GM21423 (cell line): Measurements from ENCODE around the gene KRTAP24-1.

Experiments
- ATAC-seq: cut with Tn5 transposase; IDR thresholded peaks from one replicate; pipeline ENCODE4 v1.9.1; 2021; ENCODE audit warnings: mild to moderate bottlenecking, moderate library complexity; ENCODE audit not compliant: unreplicated experiment

Gene KRTAP24-1

GRCh38 chr21:30234643-30235042, 48.1 kb downstream of the KRTAP24-1 start:
- no peak for ATAC-seq

DNA sequence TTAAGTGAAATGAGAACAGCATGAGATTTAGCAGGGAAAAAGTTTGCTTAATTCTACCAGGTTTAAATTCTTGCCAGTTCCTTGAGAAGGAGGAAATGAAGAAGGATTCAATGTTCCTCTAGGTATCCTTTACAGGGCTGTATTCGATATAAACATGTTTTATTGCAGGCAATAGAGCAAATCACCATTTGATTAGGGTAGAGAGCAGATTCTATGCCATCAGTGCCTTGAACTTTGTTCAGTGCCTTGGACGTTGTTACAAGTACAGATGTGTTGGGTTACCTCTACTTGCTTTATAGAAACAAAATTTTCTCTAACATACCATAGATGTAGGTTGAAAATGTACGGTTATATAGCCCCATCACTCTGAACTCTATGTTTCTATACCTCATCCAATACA, 48.7 kb downstream of the KRTAP24-1 start:
- no peak for ATAC-seq

DNA sequence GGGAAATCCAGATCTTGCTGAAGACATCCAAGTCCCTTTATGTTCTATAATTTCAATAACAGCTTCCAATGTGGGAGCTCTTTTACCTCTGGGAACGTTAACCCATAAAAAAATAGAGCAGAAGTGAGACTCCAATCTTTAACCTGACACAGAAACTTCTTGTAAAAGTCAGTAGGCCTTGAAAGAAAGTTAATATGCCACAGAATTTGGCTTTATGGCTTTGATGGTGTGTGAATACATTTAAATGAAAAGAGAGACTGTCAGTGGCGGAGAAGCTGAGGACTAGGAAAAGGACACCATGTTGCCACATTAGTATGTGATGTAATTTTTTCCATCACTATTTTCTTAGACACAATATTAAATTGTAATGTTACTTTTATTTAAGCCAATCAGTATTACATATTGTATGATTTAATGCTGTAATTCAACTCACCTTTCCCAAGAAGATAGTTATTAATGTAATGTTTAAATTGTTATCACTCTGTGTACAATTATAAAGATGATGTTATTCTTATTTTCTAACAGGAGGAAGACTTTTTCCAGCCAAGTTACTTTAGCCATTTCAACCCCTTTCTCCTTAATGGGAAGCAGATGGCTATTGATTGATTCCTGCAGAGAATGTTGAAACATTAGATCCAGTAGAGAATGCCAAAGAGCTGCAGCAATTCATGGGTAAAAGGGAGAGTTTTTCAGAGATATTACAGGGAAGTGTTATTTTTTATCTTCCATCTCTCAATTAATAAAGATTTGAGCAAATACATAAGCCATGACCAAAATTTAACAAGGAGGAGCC, 49.3 kb downstream of the KRTAP24-1 start:
- ATAC-seq: no peak

DNA sequence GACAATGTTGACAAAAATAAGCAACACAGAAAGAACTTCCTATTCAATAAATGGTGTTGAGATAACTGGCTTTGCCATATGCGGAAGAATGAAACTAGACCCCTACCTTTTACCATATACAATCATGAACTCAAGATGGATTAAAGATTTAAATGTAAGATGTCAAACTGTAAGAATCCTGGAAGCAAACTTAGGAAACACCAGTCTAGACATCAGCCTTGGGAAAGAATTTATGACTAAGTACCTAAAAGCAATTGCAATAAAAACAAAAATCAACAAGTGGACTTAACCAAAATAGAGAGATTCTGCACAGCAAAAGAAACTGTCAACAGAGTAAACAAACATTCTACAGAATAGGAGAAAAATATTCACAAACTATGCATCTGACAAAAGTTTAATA, 50.7 kb downstream of the KRTAP24-1 start:
- no peak for ATAC-seq
